ENCODE results near the gene CEACAM3.

Gene CEACAM3

DNA sequence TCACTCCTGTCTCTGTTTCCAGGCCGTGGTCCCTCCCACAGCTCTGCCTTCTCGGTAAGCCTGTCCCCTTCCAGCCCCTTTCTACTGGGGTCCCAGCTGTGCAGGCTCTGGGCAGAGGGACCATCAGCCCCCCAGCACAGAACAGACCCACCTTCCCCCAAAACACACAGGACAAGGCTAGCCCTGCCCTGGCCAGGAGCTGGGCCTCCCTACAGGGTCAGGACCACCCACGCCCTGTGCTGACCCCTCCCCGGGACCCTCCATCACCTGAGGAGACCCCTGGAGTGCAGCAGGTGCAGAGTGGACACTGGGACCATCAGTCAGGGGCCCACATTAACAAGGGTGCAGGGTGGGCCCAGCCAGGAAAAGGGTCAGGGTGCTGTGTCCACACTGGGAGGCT, 13.9 kb downstream of the CEACAM3 start:
- Histone ChIP-seq H3K27ac (peak overlapping the region; percentile 100), H3K27me3 (no peaks in the 10 kb centered on the region), H3K36me3 (peaks cover 75% of the 10 kb centered on the region), H3K4me3 (ENCODE audit: low read depth in 1 of 2, low read length in 1 of 2) (peak overlapping the region; percentile 53 to 54), H3K9me3 (no peaks in the 10 kb centered on the region), H3K4me1 (ENCODE audit: control insufficient read depth in 1 of 2, insufficient read depth in 1 of 2, low read depth in 1 of 2, low read length in 1 of 2) (peaks cover 87 to 98% of the 10 kb centered on the region in 2 experiments)
- TF ChIP-seq, protein P1, sequence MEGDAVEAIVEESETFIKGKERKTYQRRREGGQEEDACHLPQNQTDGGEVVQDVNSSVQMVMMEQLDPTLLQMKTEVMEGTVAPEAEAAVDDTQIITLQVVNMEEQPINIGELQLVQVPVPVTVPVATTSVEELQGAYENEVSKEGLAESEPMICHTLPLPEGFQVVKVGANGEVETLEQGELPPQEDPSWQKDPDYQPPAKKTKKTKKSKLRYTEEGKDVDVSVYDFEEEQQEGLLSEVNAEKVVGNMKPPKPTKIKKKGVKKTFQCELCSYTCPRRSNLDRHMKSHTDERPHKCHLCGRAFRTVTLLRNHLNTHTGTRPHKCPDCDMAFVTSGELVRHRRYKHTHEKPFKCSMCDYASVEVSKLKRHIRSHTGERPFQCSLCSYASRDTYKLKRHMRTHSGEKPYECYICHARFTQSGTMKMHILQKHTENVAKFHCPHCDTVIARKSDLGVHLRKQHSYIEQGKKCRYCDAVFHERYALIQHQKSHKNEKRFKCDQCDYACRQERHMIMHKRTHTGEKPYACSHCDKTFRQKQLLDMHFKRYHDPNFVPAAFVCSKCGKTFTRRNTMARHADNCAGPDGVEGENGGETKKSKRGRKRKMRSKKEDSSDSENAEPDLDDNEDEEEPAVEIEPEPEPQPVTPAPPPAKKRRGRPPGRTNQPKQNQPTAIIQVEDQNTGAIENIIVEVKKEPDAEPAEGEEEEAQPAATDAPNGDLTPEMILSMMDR (IDR thresholded peaks at IDR 0.05): no peak

DNA sequence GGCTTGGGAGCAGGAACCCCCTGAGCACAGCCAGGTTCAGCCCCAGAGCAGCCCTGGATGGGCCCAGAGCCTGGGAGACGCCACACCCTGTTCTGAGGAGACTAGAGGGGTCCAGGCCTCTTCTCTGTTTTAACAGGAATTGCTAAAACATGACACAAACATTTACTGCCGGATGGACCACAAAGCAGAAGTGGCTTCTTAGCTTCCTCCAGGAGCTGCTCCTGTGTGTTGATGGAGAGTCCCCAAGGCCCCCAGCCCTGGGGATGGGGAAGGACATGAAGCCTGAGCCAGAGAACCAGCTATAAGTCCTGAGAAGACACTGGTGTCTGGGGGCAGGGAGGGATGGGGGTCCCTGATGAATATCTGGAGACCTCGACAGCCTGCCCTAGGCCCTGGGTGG, 14.6 kb downstream of the CEACAM3 start:
- TF ChIP-seq, protein P1 (IDR thresholded peaks at IDR 0.05): peak; percentile 41
- Histone ChIP-seq H3K4me3 (ENCODE audit: low read depth in 1 of 2, low read length in 1 of 2) (peak overlapping the region; percentile 53 to 54), H3K9me3 (no peaks in the 10 kb centered on the region), H3K27me3 (no peaks in the 10 kb centered on the region), H3K4me1 (ENCODE audit: control insufficient read depth in 1 of 2, insufficient read depth in 1 of 2, low read depth in 1 of 2, low read length in 1 of 2) (peaks cover 80 to 90% of the 10 kb centered on the region in 2 experiments), H3K27ac (peak overlapping the region; percentile 100), H3K36me3 (peaks cover 68% of the 10 kb centered on the region)

DNA sequence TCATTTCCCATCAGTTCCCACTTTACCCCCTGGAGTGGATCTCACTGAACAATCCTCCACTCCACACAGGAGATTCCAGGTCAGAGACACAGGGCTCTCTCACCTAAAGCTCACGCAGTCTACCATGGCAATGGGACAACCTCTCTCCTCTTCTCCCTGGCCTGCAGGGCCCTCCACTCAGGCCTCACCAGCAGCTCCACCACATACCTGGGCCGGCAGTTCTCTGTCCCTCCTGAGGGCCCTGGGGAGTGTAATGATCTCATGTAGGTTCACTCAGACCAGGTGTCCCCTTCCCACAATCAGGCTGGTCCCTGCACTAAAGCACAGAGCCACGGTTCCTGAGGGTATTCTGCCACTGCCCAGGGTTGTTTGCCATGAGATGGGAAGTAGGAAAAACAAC, 15.6 kb downstream of the CEACAM3 start:
- H3K4me3 ChIP-seq (ENCODE audit: low read depth in 1 of 2, low read length in 1 of 2): peak overlapping the region; percentile 53 to 54
- H3K4me1 ChIP-seq (ENCODE audit: control insufficient read depth in 1 of 2, insufficient read depth in 1 of 2, low read depth in 1 of 2, low read length in 1 of 2): peaks cover 71 to 81% of the 10 kb centered on the region in 2 experiments
- peak overlapping the region; percentile 100 for H3K27ac ChIP-seq
- TF ChIP-seq, protein P1 (IDR thresholded peaks at IDR 0.05): no peak
- peaks cover 60% of the 10 kb centered on the region for H3K36me3 ChIP-seq
- H3K27me3 ChIP-seq: no peaks in the 10 kb centered on the region
- H3K9me3 ChIP-seq: no peaks in the 10 kb centered on the region

DNA sequence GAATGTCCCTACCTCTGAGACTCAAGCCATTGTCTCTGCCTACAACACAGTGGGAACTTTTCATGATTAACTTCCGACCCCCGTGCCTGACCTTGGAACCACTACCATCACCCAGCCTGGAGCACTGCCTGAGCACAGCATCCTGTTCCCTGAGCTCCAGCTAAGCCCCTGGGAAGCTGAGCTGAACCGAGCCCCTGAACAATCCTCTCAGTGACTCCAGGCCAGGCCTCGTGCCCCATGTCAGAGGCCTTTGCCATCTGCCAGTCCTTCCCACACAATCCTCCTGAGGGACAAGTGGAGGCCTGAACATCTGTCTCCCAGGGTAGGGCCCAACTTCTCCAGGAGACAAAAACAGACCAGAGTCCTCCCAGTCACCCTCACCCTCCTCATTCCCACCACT, 17.5 kb downstream of the CEACAM3 start:
- peak overlapping the region; percentile 100 for H3K27ac ChIP-seq
- H3K4me3 ChIP-seq (ENCODE audit: low read depth in 1 of 2, low read length in 1 of 2): no peak overlapping the region
- peaks cover 55 to 65% of the 10 kb centered on the region in 2 experiments for H3K4me1 ChIP-seq (ENCODE audit: control insufficient read depth in 1 of 2, insufficient read depth in 1 of 2, low read depth in 1 of 2, low read length in 1 of 2)
- H3K27me3 ChIP-seq: no peaks in the 10 kb centered on the region
- TF ChIP-seq, protein P1 (IDR thresholded peaks at IDR 0.05): no peak
- H3K36me3 ChIP-seq: peaks cover 42% of the 10 kb centered on the region
- H3K9me3 ChIP-seq: no peaks in the 10 kb centered on the region

DNA sequence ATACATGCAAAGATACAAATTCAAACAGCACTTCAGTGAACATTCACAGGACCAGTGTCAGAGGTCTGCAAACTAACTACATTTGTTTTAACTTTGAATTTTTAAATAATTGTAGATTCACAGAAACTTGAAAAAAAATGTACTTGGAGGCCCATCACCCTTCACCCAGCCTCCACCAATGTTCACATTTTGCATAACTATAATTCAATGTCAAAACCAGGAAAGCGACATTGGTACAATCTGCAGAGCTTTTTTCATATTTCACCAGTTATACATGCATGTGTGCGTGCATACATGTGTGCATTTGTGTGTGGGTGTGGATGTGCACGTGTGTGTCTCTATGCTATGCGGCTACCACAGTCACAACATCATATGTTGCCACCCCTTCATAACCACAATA, 18.9 kb downstream of the CEACAM3 start:
- Histone ChIP-seq H3K4me3 (ENCODE audit: low read depth in 1 of 2, low read length in 1 of 2) (no peak overlapping the region), H3K27ac (peak overlapping the region; percentile 100), H3K4me1 (ENCODE audit: control insufficient read depth in 1 of 2, insufficient read depth in 1 of 2, low read depth in 1 of 2, low read length in 1 of 2) (peaks cover 55 to 65% of the 10 kb centered on the region in 2 experiments), H3K36me3 (peaks cover 28% of the 10 kb centered on the region), H3K27me3 (no peaks in the 10 kb centered on the region), H3K9me3 (no peaks in the 10 kb centered on the region)
- TF ChIP-seq, protein P1 (IDR thresholded peaks at IDR 0.05): no peak

DNA sequence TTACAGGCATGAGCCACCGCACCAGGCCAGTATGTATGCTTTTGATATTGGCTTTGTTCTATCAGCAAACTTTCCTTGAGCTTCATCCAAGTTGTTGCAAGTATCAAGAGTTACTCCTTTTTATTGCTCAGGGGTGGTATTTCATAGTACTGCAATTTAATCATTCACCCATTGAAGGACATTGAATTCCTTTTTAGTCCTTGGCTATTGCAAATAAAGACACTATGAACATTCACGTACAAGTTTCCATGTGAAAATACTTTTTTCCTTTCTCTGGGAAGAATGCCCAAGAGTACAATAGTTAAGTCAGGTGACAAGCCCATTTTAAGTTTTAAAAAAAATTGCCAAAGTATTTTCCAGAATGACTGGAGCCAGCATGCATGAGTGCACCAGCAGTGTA, 20.4 kb downstream of the CEACAM3 start:
- Histone ChIP-seq H3K4me1 (ENCODE audit: control insufficient read depth in 1 of 2, insufficient read depth in 1 of 2, low read depth in 1 of 2, low read length in 1 of 2) (peaks cover 52 to 57% of the 10 kb centered on the region in 2 experiments), H3K27ac (no peak overlapping the region), H3K9me3 (no peaks in the 10 kb centered on the region), H3K36me3 (peaks cover 17% of the 10 kb centered on the region), H3K27me3 (no peaks in the 10 kb centered on the region), H3K4me3 (ENCODE audit: low read depth in 1 of 2, low read length in 1 of 2) (no peak overlapping the region)
- TF ChIP-seq, protein P1 (IDR thresholded peaks at IDR 0.05): no peak
